A549 (cell line): ENCODE data around the gene DPYSL4.

Source experiments
- RAD21 ChIP-seq, 2 experiments: fragments of >200 bp in 1 of 2; sonication (Bioruptor Twin) in 1 of 2; formaldehyde crosslinking in 1 of 2; IDR thresholded peaks in 1 of 2; conservative IDR thresholded peaks in 1 of 2; 2 replicates in 1 of 2; 3 replicates in 1 of 2; pipeline ENCODE4 v1.6.1; 2012 to 2018; ENCODE audit warnings: inconsistent platforms in 1 of 2
- TF ChIP-seq, protein P1 (sequence below): fragments of >200 bp; sonication (Bioruptor Twin); formaldehyde crosslinking; IDR thresholded peaks from 3 replicates; pipeline ENCODE4 v1.5.1; 2016

DNA sequence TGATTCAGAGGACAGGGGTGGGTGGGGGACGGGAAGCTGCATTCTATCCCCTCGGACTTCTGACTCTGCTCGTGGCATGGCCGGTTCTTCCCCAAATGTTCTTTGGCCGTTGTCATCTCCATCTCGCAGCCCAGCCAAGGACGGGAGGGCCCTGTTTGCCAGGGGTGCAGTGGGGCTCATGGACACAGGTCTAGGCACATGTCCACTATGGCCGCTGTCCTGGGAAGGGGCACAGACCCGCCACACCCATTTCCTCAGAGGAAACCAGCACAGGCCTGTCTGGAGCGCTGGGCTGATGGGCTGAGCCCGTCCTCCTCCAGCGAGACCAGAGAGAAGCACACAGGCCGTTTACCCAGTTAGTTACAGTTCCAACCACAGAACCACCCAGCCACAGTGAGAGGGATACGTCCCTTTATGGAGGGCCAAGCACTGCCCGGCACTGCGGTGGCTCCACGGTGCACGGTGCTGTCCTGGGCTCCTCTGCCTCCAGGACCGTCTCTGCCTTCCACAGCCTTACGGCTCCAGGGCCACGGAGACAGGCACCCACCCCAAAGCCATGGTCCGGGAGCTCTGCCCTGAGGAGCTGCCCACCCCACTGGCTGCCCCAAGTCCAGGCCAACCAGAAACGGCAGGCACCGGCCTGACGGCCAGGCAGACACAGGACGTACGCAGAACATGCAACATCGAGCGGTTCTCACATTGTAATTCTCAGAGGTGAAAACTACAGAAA is 20.2 kb downstream of the DPYSL4 start:
- no peak for TF ChIP-seq RAD21 (conservative IDR thresholded peaks at IDR 0.05 in 1 of 2, IDR thresholded peaks at IDR 0.05 in 1 of 2)
- TF ChIP-seq, protein P1, sequence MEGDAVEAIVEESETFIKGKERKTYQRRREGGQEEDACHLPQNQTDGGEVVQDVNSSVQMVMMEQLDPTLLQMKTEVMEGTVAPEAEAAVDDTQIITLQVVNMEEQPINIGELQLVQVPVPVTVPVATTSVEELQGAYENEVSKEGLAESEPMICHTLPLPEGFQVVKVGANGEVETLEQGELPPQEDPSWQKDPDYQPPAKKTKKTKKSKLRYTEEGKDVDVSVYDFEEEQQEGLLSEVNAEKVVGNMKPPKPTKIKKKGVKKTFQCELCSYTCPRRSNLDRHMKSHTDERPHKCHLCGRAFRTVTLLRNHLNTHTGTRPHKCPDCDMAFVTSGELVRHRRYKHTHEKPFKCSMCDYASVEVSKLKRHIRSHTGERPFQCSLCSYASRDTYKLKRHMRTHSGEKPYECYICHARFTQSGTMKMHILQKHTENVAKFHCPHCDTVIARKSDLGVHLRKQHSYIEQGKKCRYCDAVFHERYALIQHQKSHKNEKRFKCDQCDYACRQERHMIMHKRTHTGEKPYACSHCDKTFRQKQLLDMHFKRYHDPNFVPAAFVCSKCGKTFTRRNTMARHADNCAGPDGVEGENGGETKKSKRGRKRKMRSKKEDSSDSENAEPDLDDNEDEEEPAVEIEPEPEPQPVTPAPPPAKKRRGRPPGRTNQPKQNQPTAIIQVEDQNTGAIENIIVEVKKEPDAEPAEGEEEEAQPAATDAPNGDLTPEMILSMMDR = no peak
